B cell (primary cell): ENCODE results near the gene PDLIM5. TPM values are rescaled to one million over a fixed set of nuclear protein-coding genes. Genes with fewer than 3 reads are reported as not detected.

ENCODE experiments used
- ATAC-seq: fragments of 200-7000 bp; cut with Tn5 transposase; one replicate; pipeline ENCODE4 v1.10.0; 2021; ENCODE audit warnings: low read depth, mild to moderate bottlenecking, moderate number of reproducible peaks, moderate library complexity
- CTCF ChIA-PET: fragments of 350-600 bp; sonication (Branson Sonifier 250); formaldehyde crosslinking; loops from one replicate; lab custom pipeline; 2021; ENCODE audit warnings: antibody characterized with exemption, inconsistent platforms; lab: Charles Lee
- POLR2A ChIA-PET: fragments of 350-600 bp; sonication (Branson Sonifier 250); formaldehyde crosslinking; loops from one replicate; lab custom pipeline; 2021; ENCODE audit warnings: antibody characterized with exemption; lab: Charles Lee
- DNase-seq: peaks from one replicate; pipeline ENCODE4 v3.0.0; 2013
- H2AFZ ChIP-seq: 2 replicates; pipeline ENCODE4 v1.6.1; 2012; ENCODE audit warnings: mild to moderate bottlenecking, low read depth, low read length; ENCODE audit not compliant: insufficient read depth, poor library complexity, severe bottlenecking
- H3K27ac ChIP-seq, 2 donors: 1 replicate in 1 of 2; 2 replicates in 1 of 2; pipeline ENCODE4 v1.5.1; 2012 to 2013; ENCODE audit warnings: low read length in 2 of 2, mild to moderate bottlenecking in 2 of 2, moderate library complexity in 1 of 2
- H3K27me3 ChIP-seq, 4 experiments: fragments of 200-600 bp in 1 of 4; sonication (generic) in 1 of 4; replicated peaks in 1 of 4; 1 replicate in 2 of 4; 2 replicates in 2 of 4; pipeline versions ENCODE4 v1.6.1 to v1.7.0; 2013 to 2016; ENCODE audit warnings: low read length in 3 of 4, mild to moderate bottlenecking in 2 of 4, mixed read lengths in 1 of 4, moderate library complexity in 1 of 4; ENCODE audit not compliant: insufficient read depth in 4 of 4, control insufficient read depth in 3 of 4; ENCODE audit errors: control extremely low read depth in 1 of 4
- H3K36me3 ChIP-seq, 2 experiments: replicated peaks in 1 of 2; 1 replicate in 1 of 2; 2 replicates in 1 of 2; pipeline versions ENCODE4 v1.6.1 to v1.7.1; 2013; ENCODE audit warnings: low read length in 1 of 2; ENCODE audit not compliant: insufficient read depth in 2 of 2, control insufficient read depth in 1 of 2; ENCODE audit errors: control extremely low read depth in 1 of 2, extremely low read depth in 1 of 2
- H3K4me1 ChIP-seq, 2 donors: fragments of 200-600 bp in 1 of 2; sonication (generic) in 1 of 2; 1 replicate in 1 of 2; 2 replicates in 1 of 2; pipeline versions ENCODE4 v1.5.1 to v1.6.1; 2013 to 2017; ENCODE audit warnings: low read length in 2 of 2; ENCODE audit not compliant: control insufficient read depth in 2 of 2, insufficient read depth in 2 of 2
- H3K4me2 ChIP-seq: replicated peaks from 2 replicates; pipeline ENCODE3; 2012; ENCODE audit warnings: mild to moderate bottlenecking, low read depth, low read length; ENCODE audit not compliant: poor library complexity, severe bottlenecking
- H3K4me3 ChIP-seq, 5 experiments: fragments of 200-600 bp in 1 of 5; sonication (generic) in 1 of 5; 1 replicate in 3 of 5; 2 replicates in 2 of 5; pipeline versions ENCODE4 v1.5.1 to v1.7.0; 2011 to 2016; ENCODE audit warnings: low read length in 4 of 5, mild to moderate bottlenecking in 4 of 5, low read depth in 2 of 5, control low read depth in 1 of 5, moderate library complexity in 1 of 5; ENCODE audit not compliant: insufficient read depth in 1 of 5; ENCODE audit errors: control extremely low read depth in 1 of 5, extremely low read depth in 1 of 5
- H3K79me2 ChIP-seq: fragments of 200-600 bp; sonication (generic); one replicate; pipeline ENCODE4 v1.6.0; 2016; ENCODE audit warnings: low read length; ENCODE audit not compliant: control insufficient read depth, insufficient read depth
- H3K9ac ChIP-seq: fragments of 200-600 bp; sonication (generic); 2 replicates; pipeline ENCODE4 v1.6.1; 2017; ENCODE audit warnings: mild to moderate bottlenecking, low read length, moderate library complexity
- H3K9me3 ChIP-seq, 3 donors: one replicate each; pipeline versions ENCODE4 v1.6.1 to v1.7.1; 2013; ENCODE audit warnings: low read length in 2 of 3; ENCODE audit not compliant: control insufficient read depth in 2 of 3, insufficient read depth in 1 of 3; ENCODE audit errors: control extremely low read depth in 1 of 3
- H4K20me1 ChIP-seq: 2 replicates; pipeline ENCODE4 v1.6.0; 2012; ENCODE audit warnings: mild to moderate bottlenecking, low read length; ENCODE audit not compliant: insufficient read depth, control insufficient read depth, poor library complexity, severe bottlenecking
- H3K27ac Mint-ChIP-seq: one replicate; pipeline ENCODE4 v1.8.0; 2021; ENCODE audit warnings: mixed read lengths
- H3K27me3 Mint-ChIP-seq: one replicate; pipeline ENCODE4 v1.8.0; 2021; ENCODE audit warnings: mixed read lengths
- H3K4me1 Mint-ChIP-seq: one replicate; pipeline ENCODE4 v1.8.0; 2021; ENCODE audit warnings: mixed read lengths
- H3K4me3 Mint-ChIP-seq: one replicate; pipeline ENCODE4 v1.8.0; 2021; ENCODE audit warnings: mixed read lengths
- H3K9me3 Mint-ChIP-seq: one replicate; pipeline ENCODE4 v1.8.0; 2022; ENCODE audit warnings: mixed read lengths; ENCODE audit not compliant: insufficient read depth
- EZH2 ChIP-seq: IDR thresholded peaks from 2 replicates; pipeline ENCODE4 v1.6.1; 2012; ENCODE audit warnings: borderline replicate concordance, low read depth, mild to moderate bottlenecking, moderate library complexity, low read length; ENCODE audit not compliant: insufficient read depth, poor library complexity, severe bottlenecking
- WGBS: methylation state at CpG from one replicate; pipeline ENCODE4 v1.1.5; 2013; ENCODE audit warnings: missing lambda C conversion rate; ENCODE audit not compliant: insufficient coverage; 5-methylcytosine and 5-hydroxymethylcytosine counted together
- intact Hi-C: fragments of 100-400 bp; cut with micrococcal nuclease; formaldehyde crosslinking; loops from one replicate; pipeline ENCODE4 v1.10.0; 2022
- polyA plus RNA-seq: library from polyadenylated mRNA; depleted of rRNA; stranded (reverse); fragments of >200 nt; gene quantifications from 2 replicates; pipeline ENCODE4 v1.2.3, GENCODE V29; 2012
- total RNA-seq, 2 donors: library from RNA; stranded (reverse); fragments of 120-200 nt in 1 of 2; gene quantifications; 1 replicate in 1 of 2; 2 replicates in 1 of 2; pipeline versions ENCODE4 v1.2.3 to v1.2.4, GENCODE V29; 2013 to 2022
- TF ChIP-seq, protein P1 (sequence below): fragments of 200-600 bp; IDR thresholded peaks from one replicate; pipeline ENCODE4 v1.8.0; 2022; ENCODE audit warnings: antibody characterized with exemption, mild to moderate bottlenecking

PDLIM5 gene
- total and polyA plus RNA-seq, 2 donors (not counting 1 experiment from before 2014, with no cell fraction given) = 24.0 to 30.2 TPM

- H3K27ac Mint-ChIP-seq = no peak overlapping the region
- Histone ChIP-seq H3K27ac (no peak overlapping the region), H3K9me3 (no peaks in the 10 kb centered on the region), H3K79me2 (no peaks in the 10 kb centered on the region), H4K20me1 (no peaks in the 10 kb centered on the region), H3K36me3 (no peaks in the 10 kb centered on the region), H3K9ac (no peak overlapping the region), H3K4me3 (no peak overlapping the region), H2AFZ (no peak overlapping the region), H3K4me1 (peaks cover 19 to 21% of the 10 kb centered on the region in 2 donors), H3K4me2 (no peak overlapping the region), H3K27me3 (no peaks in the 10 kb centered on the region)
- ChIA-PET POLR2A (no interaction called here), CTCF (no interaction called here)
- intact Hi-C loops = no loop called here
- no peaks in the 10 kb centered on the region for H3K27me3 Mint-ChIP-seq
- no peak overlapping the region for H3K4me3 Mint-ChIP-seq
- TF ChIP-seq, protein P1, sequence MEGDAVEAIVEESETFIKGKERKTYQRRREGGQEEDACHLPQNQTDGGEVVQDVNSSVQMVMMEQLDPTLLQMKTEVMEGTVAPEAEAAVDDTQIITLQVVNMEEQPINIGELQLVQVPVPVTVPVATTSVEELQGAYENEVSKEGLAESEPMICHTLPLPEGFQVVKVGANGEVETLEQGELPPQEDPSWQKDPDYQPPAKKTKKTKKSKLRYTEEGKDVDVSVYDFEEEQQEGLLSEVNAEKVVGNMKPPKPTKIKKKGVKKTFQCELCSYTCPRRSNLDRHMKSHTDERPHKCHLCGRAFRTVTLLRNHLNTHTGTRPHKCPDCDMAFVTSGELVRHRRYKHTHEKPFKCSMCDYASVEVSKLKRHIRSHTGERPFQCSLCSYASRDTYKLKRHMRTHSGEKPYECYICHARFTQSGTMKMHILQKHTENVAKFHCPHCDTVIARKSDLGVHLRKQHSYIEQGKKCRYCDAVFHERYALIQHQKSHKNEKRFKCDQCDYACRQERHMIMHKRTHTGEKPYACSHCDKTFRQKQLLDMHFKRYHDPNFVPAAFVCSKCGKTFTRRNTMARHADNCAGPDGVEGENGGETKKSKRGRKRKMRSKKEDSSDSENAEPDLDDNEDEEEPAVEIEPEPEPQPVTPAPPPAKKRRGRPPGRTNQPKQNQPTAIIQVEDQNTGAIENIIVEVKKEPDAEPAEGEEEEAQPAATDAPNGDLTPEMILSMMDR = no peak
- no peak for TF ChIP-seq EZH2
- WGBS = 77% methylated on average over 5 of the region's 9 CpGs
- H3K9me3 Mint-ChIP-seq = no peaks in the 10 kb centered on the region
- no peak for ATAC-seq
- peaks cover 26% of the 10 kb centered on the region for H3K4me1 Mint-ChIP-seq
- DNase-seq = no peak
These were observed 80.4 kb downstream of the PDLIM5 start for GRCh38 chr4:94531991-94532789.
